GM23338 (cell line): ENCODE results near the gene MRPS27. TPM values are rescaled to one million over a fixed set of nuclear protein-coding genes. Genes with fewer than 3 reads are reported as not detected.

Experiments used
- ATAC-seq: fragments of 200-7000 bp; cut with Tn5 transposase; 3 replicates; pipeline ENCODE4 v1.9.1; 2020
- DNase-seq: peaks from one replicate; pipeline ENCODE4 v3.0.0-alpha.2; 2015; ENCODE audit warnings: low spot score
- H2AFZ ChIP-seq: fragments of 200-600 bp; sonication (generic); 2 replicates; pipeline ENCODE4 v1.8.0; 2016; ENCODE audit warnings: antibody characterized with exemption, mild to moderate bottlenecking, moderate library complexity
- H3F3A ChIP-seq: fragments of 200-600 bp; sonication (generic); replicated peaks from 2 replicates; pipeline ENCODE4 v1.8.0; 2017; ENCODE audit warnings: antibody characterized with exemption, mixed run types, low read depth
- H3K27ac ChIP-seq: fragments of 200-600 bp; sonication (generic); 2 replicates; pipeline ENCODE4 v1.6.1; 2016; ENCODE audit warnings: low read depth
- H3K27me3 ChIP-seq: fragments of 200-600 bp; sonication (generic); 2 replicates; pipeline ENCODE4 v1.8.0; 2016; ENCODE audit warnings: mild to moderate bottlenecking, mixed run types, moderate library complexity; ENCODE audit not compliant: insufficient read depth
- H3K36me3 ChIP-seq: fragments of 200-600 bp; sonication (generic); 2 replicates; pipeline ENCODE4 v1.8.0; 2016; ENCODE audit warnings: mild to moderate bottlenecking; ENCODE audit not compliant: insufficient read depth
- H3K4me1 ChIP-seq: fragments of 200-600 bp; sonication (generic); 2 replicates; pipeline ENCODE4 v1.8.0; 2016; ENCODE audit warnings: mild to moderate bottlenecking, moderate library complexity; ENCODE audit not compliant: insufficient read depth
- H3K4me2 ChIP-seq: fragments of 200-600 bp; sonication (generic); 2 replicates; pipeline ENCODE4 v1.7.1; 2017; ENCODE audit warnings: mixed run types
- H3K4me3 ChIP-seq: fragments of 200-600 bp; sonication (generic); 2 replicates; pipeline ENCODE4 v1.6.1; 2016; ENCODE audit warnings: mixed run types
- H3K79me2 ChIP-seq: fragments of 200-600 bp; sonication (generic); replicated peaks from 2 replicates; pipeline ENCODE4 v1.8.0; 2017; ENCODE audit warnings: mild to moderate bottlenecking; ENCODE audit not compliant: insufficient read depth
- H3K9me2 ChIP-seq: fragments of 200-600 bp; sonication (generic); 2 replicates; pipeline ENCODE4 v1.8.0; 2017; ENCODE audit not compliant: insufficient read depth
- H4K20me1 ChIP-seq: fragments of 200-600 bp; sonication (generic); replicated peaks from 2 replicates; pipeline ENCODE4 v1.8.0; 2017; ENCODE audit warnings: mild to moderate bottlenecking; ENCODE audit not compliant: insufficient read depth
- H3K27ac Mint-ChIP-seq: 2 replicates; pipeline ENCODE4 v1.8.0; 2020; ENCODE audit warnings: inconsistent platforms, mild to moderate bottlenecking, moderate library complexity, mixed read lengths
- H3K27me3 Mint-ChIP-seq: 3 replicates; pipeline ENCODE4 v1.8.0; 2022; ENCODE audit warnings: low read depth, mild to moderate bottlenecking, moderate library complexity, mixed read lengths, inconsistent platforms; ENCODE audit not compliant: insufficient read depth, poor library complexity
- H3K36me3 Mint-ChIP-seq: 3 replicates; pipeline ENCODE4 v1.8.0; 2021; ENCODE audit warnings: low read depth, mild to moderate bottlenecking, inconsistent platforms, moderate library complexity, mixed read lengths
- H3K4me1 Mint-ChIP-seq: 3 replicates; pipeline ENCODE4 v1.8.0; 2020; ENCODE audit warnings: mild to moderate bottlenecking, inconsistent platforms, mixed read lengths
- H3K4me3 Mint-ChIP-seq: 3 replicates; pipeline ENCODE4 v1.8.0; 2021; ENCODE audit warnings: moderate library complexity, mild to moderate bottlenecking, inconsistent platforms, mixed read lengths
- H3K9me3 Mint-ChIP-seq: 3 replicates; pipeline ENCODE4 v1.8.0; 2020; ENCODE audit warnings: moderate library complexity, mild to moderate bottlenecking, inconsistent platforms, mixed read lengths
- CREB1 ChIP-seq: fragments of 250-450 bp; sonication (Bioruptor Pico); IDR thresholded peaks from 2 replicates; pipeline ENCODE4 v1.5.0; 2020; ENCODE audit warnings: low read depth, mild to moderate bottlenecking, moderate library complexity
- ETS1 ChIP-seq: IDR thresholded peaks from 2 replicates; pipeline ENCODE4 v1.6.1; 2016; ENCODE audit warnings: antibody characterized with exemption
- EZH2 ChIP-seq: fragments of 200-600 bp; sonication (generic); IDR thresholded peaks from one replicate; pipeline ENCODE4 v1.8.0; 2017; ENCODE audit warnings: antibody characterized with exemption, mild to moderate bottlenecking, low read depth; ENCODE audit not compliant: unreplicated experiment
- EZH2phosphoT487 ChIP-seq: fragments of 200-600 bp; sonication (generic); IDR thresholded peaks from one replicate; pipeline ENCODE4 v1.8.1; 2018; ENCODE audit warnings: antibody characterized with exemption; ENCODE audit not compliant: unreplicated experiment
- JUNB ChIP-seq: IDR thresholded peaks from one replicate; pipeline ENCODE4 v1.6.1; 2016; ENCODE audit warnings: antibody characterized with exemption; ENCODE audit not compliant: unreplicated experiment
- NANOG ChIP-seq: IDR thresholded peaks from 2 replicates; pipeline ENCODE4 v1.6.1; 2016; ENCODE audit warnings: antibody characterized with exemption, borderline replicate concordance
- POLR2AphosphoS5 ChIP-seq: IDR thresholded peaks from 2 replicates; pipeline ENCODE4 v1.6.1; 2016; ENCODE audit warnings: antibody characterized with exemption, low read depth
- STAT1 ChIP-seq: IDR thresholded peaks from one replicate; pipeline ENCODE4 v1.6.1; 2016; ENCODE audit warnings: antibody characterized with exemption; ENCODE audit not compliant: unreplicated experiment
- ZNF114 ChIP-seq: fragments of 250-450 bp; sonication (Bioruptor Pico); IDR thresholded peaks from 2 replicates; pipeline ENCODE4 v1.5.0; 2020; ENCODE audit warnings: mild to moderate bottlenecking, moderate library complexity
- ZNF331 ChIP-seq: fragments of 250-450 bp; sonication (Bioruptor Pico); IDR thresholded peaks from 2 replicates; pipeline ENCODE4 v1.5.0; 2020; ENCODE audit warnings: low read depth, mild to moderate bottlenecking, moderate library complexity
- ZNF462 ChIP-seq: fragments of 250-450 bp; sonication (Bioruptor Pico); IDR thresholded peaks from 2 replicates; pipeline ENCODE4 v1.5.0; 2020; ENCODE audit warnings: mild to moderate bottlenecking, moderate library complexity
- polyA plus RNA-seq: library from polyadenylated mRNA; unstranded; fragments of >200 nt; fragmentation: Nextera tagmentation; extraction: Ambion mirVana; gene quantifications from 2 replicates; pipeline ENCODE4 v1.2.1, GENCODE V29; 2016
- total RNA-seq: library from RNA; depleted of rRNA; stranded (reverse); fragments of >200 nt; shearing (Covaris generic); gene quantifications from 2 replicates; pipeline ENCODE4 v1.2.3, GENCODE V29; 2014
- TF ChIP-seq, protein P1 (sequence below), 2 experiments: fragments of 200-600 bp in 1 of 2; sonication (generic) in 1 of 2; conservative IDR thresholded peaks; 2 replicates each; pipeline versions ENCODE4 v1.5.1 to v1.6.1; 2016 to 2017; ENCODE audit warnings: antibody characterized with exemption in 2 of 2, low read depth in 2 of 2, mild to moderate bottlenecking in 2 of 2, moderate library complexity in 1 of 2

MRPS27 gene
- total and polyA plus RNA-seq, 2 experiments from 2014 or later = 53.2 to 141 TPM

DNA sequence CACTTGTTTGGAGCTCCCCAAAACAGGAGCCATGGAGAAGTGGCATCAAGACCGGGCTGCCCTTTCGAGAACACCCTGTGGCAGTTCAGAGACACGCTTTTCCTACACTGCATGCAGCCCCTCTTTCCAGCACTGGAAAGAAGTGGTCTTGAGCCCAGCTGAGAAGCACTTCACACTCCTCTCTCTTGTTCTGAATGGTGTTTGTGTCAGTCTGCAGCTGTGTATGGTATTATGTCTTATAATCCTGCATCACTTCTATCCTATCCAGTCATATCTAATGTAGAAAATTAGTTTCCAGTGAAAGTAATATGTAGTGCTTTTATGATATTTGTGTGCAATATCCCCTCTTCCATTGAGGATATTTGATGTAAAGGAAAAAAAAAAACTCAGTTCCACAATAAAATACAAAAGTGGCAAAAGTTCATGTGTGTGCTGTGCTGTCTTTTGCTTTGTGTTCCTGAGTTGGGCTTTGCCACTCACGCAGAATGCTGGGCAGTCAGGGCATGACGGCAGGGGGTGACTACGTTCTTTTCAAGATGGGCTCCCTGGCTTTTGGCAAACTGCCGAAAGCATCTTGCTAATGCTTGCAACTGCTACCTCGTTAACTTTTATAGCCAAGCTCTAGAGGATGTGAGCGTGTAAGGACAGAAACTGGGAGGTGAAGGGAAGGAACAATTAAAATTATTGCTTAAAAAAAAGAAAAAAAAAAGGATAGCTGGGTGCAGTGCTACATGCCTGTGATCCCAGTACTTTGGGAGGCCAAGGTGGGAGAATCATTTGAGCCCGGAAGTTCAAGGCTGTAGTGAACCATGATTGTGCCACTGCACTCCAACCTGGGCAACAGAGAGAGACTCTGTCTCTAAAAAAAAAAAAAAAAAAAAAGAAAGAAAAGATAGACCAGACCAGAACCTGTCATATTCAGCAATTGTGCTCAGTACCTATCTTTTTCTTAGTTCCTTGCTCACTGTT, 110.6 kb downstream of the MRPS27 start (continued):
- TF ChIP-seq EZH2 (no peak), JUNB (no peak), ZNF331 (CRISPR knock-in tag) (no peak), ZNF462 (CRISPR knock-in tag) (no peak), EZH2phosphoT487 (no peak)

- H3K4me1 Mint-ChIP-seq = peaks cover 36% of the 10 kb centered on the region
- no peaks in the 10 kb centered on the region for H3K9me2 ChIP-seq
- H4K20me1 ChIP-seq = no peaks in the 10 kb centered on the region
- H3K4me1 ChIP-seq = peaks cover 12% of the 10 kb centered on the region
- H3K79me2 ChIP-seq = no peaks in the 10 kb centered on the region
- ATAC-seq (no peak), DNase-seq (no peak)
- H3K4me3 Mint-ChIP-seq = no peak overlapping the region
- TF ChIP-seq, protein P1, sequence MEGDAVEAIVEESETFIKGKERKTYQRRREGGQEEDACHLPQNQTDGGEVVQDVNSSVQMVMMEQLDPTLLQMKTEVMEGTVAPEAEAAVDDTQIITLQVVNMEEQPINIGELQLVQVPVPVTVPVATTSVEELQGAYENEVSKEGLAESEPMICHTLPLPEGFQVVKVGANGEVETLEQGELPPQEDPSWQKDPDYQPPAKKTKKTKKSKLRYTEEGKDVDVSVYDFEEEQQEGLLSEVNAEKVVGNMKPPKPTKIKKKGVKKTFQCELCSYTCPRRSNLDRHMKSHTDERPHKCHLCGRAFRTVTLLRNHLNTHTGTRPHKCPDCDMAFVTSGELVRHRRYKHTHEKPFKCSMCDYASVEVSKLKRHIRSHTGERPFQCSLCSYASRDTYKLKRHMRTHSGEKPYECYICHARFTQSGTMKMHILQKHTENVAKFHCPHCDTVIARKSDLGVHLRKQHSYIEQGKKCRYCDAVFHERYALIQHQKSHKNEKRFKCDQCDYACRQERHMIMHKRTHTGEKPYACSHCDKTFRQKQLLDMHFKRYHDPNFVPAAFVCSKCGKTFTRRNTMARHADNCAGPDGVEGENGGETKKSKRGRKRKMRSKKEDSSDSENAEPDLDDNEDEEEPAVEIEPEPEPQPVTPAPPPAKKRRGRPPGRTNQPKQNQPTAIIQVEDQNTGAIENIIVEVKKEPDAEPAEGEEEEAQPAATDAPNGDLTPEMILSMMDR (conservative IDR thresholded peaks at IDR 0.05; ENCODE audit: low read depth in 2 of 2) = no peak
- TF ChIP-seq CREB1 (CRISPR knock-in tag) (no peak), EZH2 (no peak), JUNB (no peak), ZNF114 (CRISPR knock-in tag) (no peak), ZNF331 (CRISPR knock-in tag) (no peak), NANOG (no peak), ETS1 (no peak), EZH2phosphoT487 (no peak), POLR2AphosphoS5 (no peak), STAT1 (no peak)
- H3K4me2 ChIP-seq = no peak overlapping the region
- H3K36me3 Mint-ChIP-seq = peaks cover 39% of the 10 kb centered on the region
- no peak overlapping the region for H2AFZ ChIP-seq
- no peaks in the 10 kb centered on the region; the same call in 2 of the 3 replicates for H3K9me3 Mint-ChIP-seq
- H3K27me3 ChIP-seq = no peaks in the 10 kb centered on the region
- no peak overlapping the region for H3K27ac Mint-ChIP-seq
- peaks cover 3% of the 10 kb centered on the region for H3K27me3 Mint-ChIP-seq
- H3F3A ChIP-seq = no peaks in the 10 kb centered on the region
- H3K27ac ChIP-seq = no peak overlapping the region
- no peak overlapping the region for H3K4me3 ChIP-seq
- H3K36me3 ChIP-seq = peaks cover 25% of the 10 kb centered on the region
These were observed 111.6 kb downstream of the MRPS27 start for GRCh38 chr5:72208324-72208926.
